ENCODE measurements around the gene DNAJC7. TPM values are rescaled to one million over a fixed set of nuclear protein-coding genes. Genes with fewer than 3 reads are reported as not detected.
"Not testable (repeated sequence)": the region's sequence is repeated elsewhere in the genome, so short reads cannot be mapped to it uniquely, and the experiment has no call there.

The DNAJC7 gene
- total RNA-seq, 1 experiment from 2014 or later: 130 TPM

DNA sequence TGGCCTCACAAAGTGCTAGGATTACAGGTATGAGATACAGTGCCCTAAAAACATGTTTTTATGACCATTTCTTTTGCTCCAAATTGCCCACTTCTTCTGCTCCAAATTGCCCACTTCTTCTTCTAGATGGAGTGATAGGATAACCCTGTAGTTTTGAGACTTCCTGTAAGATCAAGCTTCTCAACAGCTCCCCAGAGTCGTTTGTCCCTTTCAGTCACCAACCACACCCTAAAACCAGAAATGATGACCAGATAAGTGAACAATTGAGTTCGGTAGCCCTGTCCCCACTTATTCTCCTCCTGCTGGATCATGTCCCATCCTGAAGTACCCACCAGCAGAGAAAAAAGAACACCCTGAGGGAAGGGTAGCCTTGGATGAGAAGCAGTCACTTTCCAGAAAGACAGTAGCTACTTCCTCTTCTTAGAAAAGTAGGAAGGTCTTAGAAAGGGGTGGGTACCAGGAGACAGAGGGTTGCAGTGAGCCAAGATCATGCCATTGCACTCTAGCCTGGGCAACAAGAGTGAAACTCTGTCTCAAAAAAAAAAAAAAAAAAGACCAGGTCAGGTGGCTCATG is 84.3 kb downstream of the DNAJC7 start:
- H3K27me3 Mint-ChIP-seq (ENCODE audit: insufficient read depth, unreplicated experiment): no peaks in the 10 kb centered on the region
- H3K4me3 Mint-ChIP-seq (ENCODE audit: unreplicated experiment): no peak overlapping the region
- ChIA-PET CTCF (no interaction called here), POLR2A (interaction anchor here (0.6 kb wide), 2 partner anchors 160 to 244 kb away, joined by 3 read pairs; partner anchors contain the start of gene EIF1)
- intact Hi-C loops (cut with micrococcal nuclease): no loop called here
- H3K27ac Mint-ChIP-seq (ENCODE audit: low read depth, unreplicated experiment): no peak overlapping the region
- H3K4me1 Mint-ChIP-seq (ENCODE audit: insufficient read depth, unreplicated experiment): peaks cover 17% of the 10 kb centered on the region
- TF ChIP-seq, protein P1, sequence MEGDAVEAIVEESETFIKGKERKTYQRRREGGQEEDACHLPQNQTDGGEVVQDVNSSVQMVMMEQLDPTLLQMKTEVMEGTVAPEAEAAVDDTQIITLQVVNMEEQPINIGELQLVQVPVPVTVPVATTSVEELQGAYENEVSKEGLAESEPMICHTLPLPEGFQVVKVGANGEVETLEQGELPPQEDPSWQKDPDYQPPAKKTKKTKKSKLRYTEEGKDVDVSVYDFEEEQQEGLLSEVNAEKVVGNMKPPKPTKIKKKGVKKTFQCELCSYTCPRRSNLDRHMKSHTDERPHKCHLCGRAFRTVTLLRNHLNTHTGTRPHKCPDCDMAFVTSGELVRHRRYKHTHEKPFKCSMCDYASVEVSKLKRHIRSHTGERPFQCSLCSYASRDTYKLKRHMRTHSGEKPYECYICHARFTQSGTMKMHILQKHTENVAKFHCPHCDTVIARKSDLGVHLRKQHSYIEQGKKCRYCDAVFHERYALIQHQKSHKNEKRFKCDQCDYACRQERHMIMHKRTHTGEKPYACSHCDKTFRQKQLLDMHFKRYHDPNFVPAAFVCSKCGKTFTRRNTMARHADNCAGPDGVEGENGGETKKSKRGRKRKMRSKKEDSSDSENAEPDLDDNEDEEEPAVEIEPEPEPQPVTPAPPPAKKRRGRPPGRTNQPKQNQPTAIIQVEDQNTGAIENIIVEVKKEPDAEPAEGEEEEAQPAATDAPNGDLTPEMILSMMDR (IDR thresholded peaks at IDR 0.05; ENCODE audit: unreplicated experiment): no peak
- H3K36me3 Mint-ChIP-seq (ENCODE audit: insufficient read depth, unreplicated experiment): no peaks in the 10 kb centered on the region
- no peaks in the 10 kb centered on the region for H3K9me3 Mint-ChIP-seq (ENCODE audit: unreplicated experiment)
- BruUV-seq (replicated peaks): TSS peak; percentile 33
- DNase-seq (ENCODE audit: unreplicated experiment): no peak

DNA sequence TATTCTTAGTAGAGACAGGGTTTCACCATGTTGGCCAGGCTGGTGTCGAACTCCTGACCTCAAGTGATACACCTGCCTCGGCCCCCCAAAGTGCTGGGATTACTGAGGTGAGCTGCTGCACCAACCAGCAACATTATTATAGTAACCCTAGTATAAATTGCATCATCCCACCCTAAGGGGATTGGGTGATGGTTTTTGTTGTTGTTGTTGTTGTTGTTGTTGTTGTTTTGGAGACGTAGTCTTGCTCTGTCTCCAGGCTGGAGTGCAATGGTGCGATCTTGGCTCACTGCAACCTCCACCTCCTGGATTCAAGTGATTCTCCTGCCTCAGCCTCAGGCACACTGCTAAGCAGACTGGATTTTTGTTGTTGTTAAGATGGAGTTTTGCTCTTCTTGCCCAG is 85.5 kb downstream of the DNAJC7 start:
- DNase-seq (ENCODE audit: unreplicated experiment); H3K4me3 Mint-ChIP-seq (ENCODE audit: unreplicated experiment); H3K36me3 Mint-ChIP-seq (ENCODE audit: insufficient read depth, unreplicated experiment); intact Hi-C loops (cut with micrococcal nuclease); CTCF ChIA-PET; H3K27ac Mint-ChIP-seq (ENCODE audit: low read depth, unreplicated experiment); H3K9me3 Mint-ChIP-seq (ENCODE audit: unreplicated experiment); H3K27me3 Mint-ChIP-seq (ENCODE audit: insufficient read depth, unreplicated experiment); BruUV-seq (replicated peaks): not testable (repeated sequence)
- peaks cover 17% of the 10 kb centered on the region for H3K4me1 Mint-ChIP-seq (ENCODE audit: insufficient read depth, unreplicated experiment)
- POLR2A ChIA-PET: interaction anchor here (3.6 kb wide), 1 partner anchor 34 kb away, joined by 29 read pairs; the partner anchor contains the start of gene CNP

DNA sequence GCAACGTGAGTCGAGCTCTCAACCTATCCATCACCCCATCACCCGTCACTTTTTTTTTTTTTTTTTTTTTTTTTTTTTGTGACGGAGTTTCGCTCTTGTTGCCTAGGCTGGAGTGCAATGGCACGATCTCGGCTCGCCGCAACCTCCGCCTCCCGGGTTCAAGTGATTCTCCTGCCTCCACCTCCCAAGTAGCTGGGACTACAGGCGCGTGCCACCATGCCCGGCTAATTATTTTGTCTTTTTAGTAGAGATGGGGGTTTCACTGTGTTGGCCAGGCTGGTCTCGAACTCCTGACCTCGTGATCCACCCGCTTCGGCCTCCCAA is 86.4 kb downstream of the DNAJC7 start:
- ChIA-PET POLR2A (interaction anchor here (0.6 to 3.6 kb wide), 23 partner anchors 8 to 1241 kb away, joined by 3 to 101 read pairs (median 4); partner anchors contain the start of genes ACLY, CNP, DNAJC7 and EIF1), CTCF (interaction anchor here (0.5 to 1.4 kb wide), 6 partner anchors 12 to 1234 kb away, joined by 3 to 8 read pairs (median 3); partner anchors contain the start of genes CNP, KLHL11 and NKIRAS2)
- Mint-ChIP-seq H3K4me1 (ENCODE audit: insufficient read depth, unreplicated experiment) (peaks cover 17% of the 10 kb centered on the region), H3K27ac (ENCODE audit: low read depth, unreplicated experiment) (peak overlapping the region; percentile 92), H3K4me3 (ENCODE audit: unreplicated experiment) (peak overlapping the region; percentile 84)
- H3K27me3 Mint-ChIP-seq (ENCODE audit: insufficient read depth, unreplicated experiment); intact Hi-C loops (cut with micrococcal nuclease); H3K36me3 Mint-ChIP-seq (ENCODE audit: insufficient read depth, unreplicated experiment); H3K9me3 Mint-ChIP-seq (ENCODE audit: unreplicated experiment); DNase-seq (ENCODE audit: unreplicated experiment): not testable (repeated sequence)
- TSS peak; percentile 42 for BruUV-seq (replicated peaks)

DNA sequence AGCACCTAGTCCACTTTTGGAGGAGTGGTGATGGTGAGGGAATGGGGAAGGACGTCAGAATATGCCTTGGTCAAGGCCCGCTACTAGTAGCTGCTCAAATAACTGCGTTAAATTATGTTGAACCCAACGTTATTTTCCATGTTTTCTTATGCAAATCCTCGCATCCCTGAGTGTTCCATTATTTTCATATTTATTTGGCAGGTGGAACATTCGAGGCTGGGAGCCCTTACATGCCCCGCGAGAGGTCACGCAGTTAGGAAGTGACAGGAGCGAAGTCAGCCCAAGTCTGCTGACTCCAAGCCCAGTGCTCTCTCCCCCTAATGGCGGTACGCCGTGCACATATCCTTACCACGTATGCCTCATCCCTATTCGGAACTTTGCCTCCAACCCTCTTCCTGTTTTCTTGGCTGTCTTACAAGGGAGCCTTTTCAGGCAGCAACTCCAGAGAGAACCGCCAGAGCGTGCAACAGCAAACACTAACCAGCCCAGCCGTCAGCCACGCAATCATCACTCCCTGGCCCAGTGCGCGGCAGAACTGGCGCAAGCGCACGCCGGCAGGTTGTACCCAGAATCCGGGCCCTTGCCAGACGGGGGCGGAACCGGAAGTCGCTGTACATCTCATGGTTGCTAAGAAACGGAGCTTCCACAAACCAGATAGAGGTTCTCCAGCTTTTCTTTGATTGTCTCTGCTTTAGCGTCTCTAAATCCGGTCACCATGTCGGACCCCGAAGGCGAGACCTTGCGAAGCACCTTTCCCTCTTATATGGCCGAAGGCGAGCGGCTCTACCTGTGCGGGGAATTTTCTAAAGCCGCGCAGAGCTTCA is 87.0 kb downstream of the DNAJC7 start, which contains the start of gene ODAD4:
Gene ODAD4 (plus strand): TSS at position 609 of the 824 bp plus-strand sequence. CDS start 107 bp downstream, at position 716.
- TF ChIP-seq, protein P1 (IDR thresholded peaks at IDR 0.05; ENCODE audit: unreplicated experiment): peak; percentile 19
- no peaks in the 10 kb centered on the region for H3K27me3 Mint-ChIP-seq (ENCODE audit: insufficient read depth, unreplicated experiment)
- H3K4me3 Mint-ChIP-seq (ENCODE audit: unreplicated experiment): peak within 1 kb of the TSS; percentile 84
- intact Hi-C loops (cut with micrococcal nuclease): no loop called here
- BruUV-seq (replicated peaks): TSS peak; percentile 91
- ChIA-PET CTCF (interaction anchor here (0.5 to 1.4 kb wide), 11 partner anchors 12 to 1488 kb away, joined by 3 to 8 read pairs (median 3); partner anchors contain the start of genes CNP, KLHL11 and NKIRAS2), POLR2A (interaction anchor here (0.6 to 3.6 kb wide), 26 partner anchors 9 to 1241 kb away, joined by 3 to 101 read pairs (median 4); partner anchors contain the start of genes ACLY, CNP, DNAJC7 and EIF1)
- peak within 1 kb of the TSS; percentile 92 for H3K27ac Mint-ChIP-seq (ENCODE audit: low read depth, unreplicated experiment)
- H3K4me1 Mint-ChIP-seq (ENCODE audit: insufficient read depth, unreplicated experiment): peaks cover 17% of the 10 kb centered on the region
- no peaks in the 10 kb centered on the region for H3K36me3 Mint-ChIP-seq (ENCODE audit: insufficient read depth, unreplicated experiment)
- peak; percentile 96 for DNase-seq (ENCODE audit: unreplicated experiment)
- H3K9me3 Mint-ChIP-seq (ENCODE audit: unreplicated experiment): no peaks in the 10 kb centered on the region
